GM12878 (cell line): ENCODE measurements around the gene PLPP1. TPM values are rescaled to one million over a fixed set of nuclear protein-coding genes. Genes with fewer than 3 reads are reported as not detected.
A peak's percentile ranks its signal among the peaks of the same experiment; 100 is the strongest.

Source experiments
- ATAC-seq: fragments of 200-7000 bp; cut with Tn5 transposase; 3 replicates; pipeline ENCODE4 v1.9.1; 2020; ENCODE audit warnings: mild to moderate bottlenecking, moderate library complexity
- BruUV-seq: library from RNA; stranded (reverse); fragments of 400-500 nt; replicated peaks from 2 replicates; lab custom pipeline; 2021; lab: Mats Ljungman, UMichigan
- CTCF ChIA-PET: fragments of 300-600 bp; sonication (Branson Sonifier 250); formaldehyde crosslinking; extraction: SDS; loops from one replicate; lab custom pipeline; 2021; ENCODE audit warnings: inconsistent platforms; lab: Yijun Ruan, JAX
- POLR2A ChIA-PET: fragments of 350-600 bp; formaldehyde crosslinking; extraction: SDS; loops from one replicate; lab custom pipeline; 2021; ENCODE audit warnings: inconsistent platforms; lab: Charles Lee
- RAD21 ChIA-PET: fragments of 300-600 bp; sonication (Branson Sonifier 250); formaldehyde crosslinking; loops from one replicate; lab custom pipeline; 2023; ENCODE audit warnings: antibody characterized with exemption; ENCODE audit not compliant: unreplicated experiment; lab: Charles Lee
- SMC1A ChIA-PET: fragments of 300-600 bp; sonication (Branson Sonifier 250); formaldehyde crosslinking; loops from one replicate; lab custom pipeline; 2023; ENCODE audit not compliant: unreplicated experiment, uncharacterized antibody; lab: Charles Lee
- DNase-seq: peaks from one replicate; pipeline ENCODE4 v3.0.0-alpha.2; 2011; ENCODE audit warnings: low read depth, low spot score
- FAIRE-seq: peaks from 3 replicates; lab custom pipeline; 2011; peaks lifted over from hg19 to GRCh38; lab: Jason Lieb, UNC
- H2AFZ ChIP-seq: 2 replicates; pipeline ENCODE4 v1.6.0; 2011; ENCODE audit warnings: low read depth, low read length, control low read depth; ENCODE audit not compliant: control insufficient read depth
- H3K27ac ChIP-seq: 2 replicates; pipeline ENCODE4 v1.5.1; 2011; ENCODE audit warnings: control low read depth; ENCODE audit not compliant: control insufficient read depth, insufficient read depth
- H3K27me3 ChIP-seq, 2 experiments: replicated peaks in 1 of 2; 2 replicates each; pipeline versions ENCODE4 v1.6.0 to v1.6.1; 2011; ENCODE audit warnings: low read length in 1 of 2; ENCODE audit not compliant: control insufficient read depth in 2 of 2, insufficient read depth in 2 of 2
- H3K36me3 ChIP-seq, 2 experiments: 2 replicates each; pipeline ENCODE4 v1.5.1; 2011; ENCODE audit warnings: low read length in 1 of 2; ENCODE audit not compliant: control insufficient read depth in 2 of 2, insufficient read depth in 2 of 2
- H3K4me1 ChIP-seq: 2 replicates; pipeline ENCODE4 v1.6.1; 2011; ENCODE audit warnings: mild to moderate bottlenecking, low read length, moderate library complexity, mixed read lengths; ENCODE audit not compliant: control insufficient read depth, insufficient read depth
- H3K4me2 ChIP-seq: 2 replicates; pipeline ENCODE4 v1.6.0; 2011; ENCODE audit warnings: control low read depth; ENCODE audit not compliant: control insufficient read depth, insufficient read depth
- H3K4me3 ChIP-seq: fragments of 200-600 bp; sonication (generic); 2 replicates; pipeline ENCODE4 v1.5.1; 2016
- H3K79me2 ChIP-seq: 2 replicates; pipeline ENCODE4 v1.6.0; 2011; ENCODE audit warnings: low read length; ENCODE audit not compliant: control insufficient read depth, insufficient read depth
- H3K9ac ChIP-seq: 2 replicates; pipeline ENCODE4 v1.8.0; 2011; ENCODE audit warnings: low read length, control low read depth, mixed read lengths; ENCODE audit not compliant: control insufficient read depth, insufficient read depth
- H3K9me3 ChIP-seq: replicated peaks from 3 replicates; pipeline ENCODE4 v1.5.1; 2011; ENCODE audit warnings: mild to moderate bottlenecking, low read length; ENCODE audit not compliant: control insufficient read depth, insufficient read depth
- H4K20me1 ChIP-seq: 2 replicates; pipeline ENCODE4 v1.6.0; 2011; ENCODE audit not compliant: control insufficient read depth, insufficient read depth
- BCLAF1 ChIP-seq: fragments of 450-650 bp; IDR thresholded peaks from 2 replicates; pipeline ENCODE4 v1.6.1; 2017; ENCODE audit warnings: antibody characterized with exemption, mild to moderate bottlenecking, moderate library complexity
- IKZF2 ChIP-seq, 2 experiments: fragments of 450-650 bp; IDR thresholded peaks; 2 replicates each; pipeline ENCODE4 v1.6.1; 2017; ENCODE audit warnings: mild to moderate bottlenecking in 2 of 2, moderate library complexity in 2 of 2
- JUNB ChIP-seq: IDR thresholded peaks from 2 replicates; pipeline ENCODE4 v1.6.1; 2016; ENCODE audit warnings: antibody characterized with exemption, mild to moderate bottlenecking
- RUNX3 ChIP-seq: IDR thresholded peaks from 2 replicates; pipeline ENCODE4 v1.6.1; 2012; ENCODE audit warnings: low read length, inconsistent platforms
- SPI1 ChIP-seq: IDR thresholded peaks from 2 replicates; pipeline ENCODE4 v1.6.1; 2011; ENCODE audit warnings: low read depth, mild to moderate bottlenecking, low read length, moderate library complexity, borderline replicate concordance; ENCODE audit not compliant: insufficient read depth
- WGBS: methylation state at CpG from one replicate; pipeline ENCODE4 v1.1.6; 2016; ENCODE audit warnings: low lambda C conversion rate; ENCODE audit not compliant: insufficient replicate concordance, insufficient coverage; ENCODE audit errors: missing lambda C conversion rate; 5-methylcytosine and 5-hydroxymethylcytosine counted together
- in situ Hi-C: fragments of 300-500 bp; cut with MboI; formaldehyde crosslinking; loops from 9 replicates; pipeline ENCODE4 v1.14.3; 2018; ENCODE audit warnings: mixed read lengths
- intact Hi-C: fragments of 100-400 bp; cut with micrococcal nuclease; formaldehyde crosslinking; loops from one replicate; pipeline ENCODE4 v1.14.2; 2022; ENCODE audit not compliant: unreplicated experiment
- polyA plus RNA-seq, 11 experiments: library from polyadenylated mRNA; depleted of rRNA in 4 of 11; unstranded in 6 of 11; stranded (reverse) in 5 of 11; fragments of >200 nt; fragmentation: Nextera tagmentation in 4 of 11; fragmentation: Illumina TruSeq in 1 of 11; extraction: Ambion mirVana in 4 of 11; extraction: Trizol in 1 of 11; gene quantifications; 1 replicate in 1 of 11; 2 replicates in 10 of 11; pipeline versions ENCODE4 v1.2.1 to v1.2.3, GENCODE V29; 2011 to 2016; ENCODE audit warnings: inconsistent platforms in 2 of 11, missing spikeins in 2 of 11, low read depth in 1 of 11
- total RNA-seq, 4 experiments: library from RNA; depleted of rRNA in 3 of 4; stranded (reverse); fragments of >200 nt in 3 of 4; fragmentation: Illumina TruSeq in 1 of 4; extraction: Trizol in 1 of 4; gene quantifications; 2 replicates each; pipeline versions ENCODE4 v1.2.1 to v1.2.3, GENCODE V29; 2013 to 2021

The PLPP1 gene
- total and polyA plus RNA-seq, 10 of the 15 experiments (the other 5 are each of a cell fraction or from before 2014, with no cell fraction given), result 3.0 to 11.3 (median 8.1) TPM

GRCh38 chr5:55410845-55411244, 123.9 kb downstream of the PLPP1 start:
- intact Hi-C loops (no loop called here), in situ Hi-C loops (no loop called here)
- Histone ChIP-seq H3K27ac (no peak overlapping the region), H3K9me3 (no peaks in the 10 kb centered on the region; the same call in 2 of the 3 replicates), H3K4me2 (no peak overlapping the region), H3K36me3 (peaks cover 4 to 14% of the 10 kb centered on the region in 2 experiments), H3K4me1 (no peaks in the 10 kb centered on the region; the same call in 1 of the 2 replicates), H2AFZ (no peak overlapping the region), H3K4me3 (no peak overlapping the region), H3K27me3 (no peaks in the 10 kb centered on the region), H4K20me1 (no peaks in the 10 kb centered on the region), H3K79me2 (no peaks in the 10 kb centered on the region), H3K9ac (no peak overlapping the region)
- no TSS peak for BruUV-seq
- SMC1A ChIA-PET, result interaction anchor here (0.7 kb wide), 1 partner anchor 10 kb away, joined by 3 read pairs; no protein-coding TSS in a partner anchor
- TF ChIP-seq JUNB (peak; percentile 25; the same call in 1 of the 2 replicates), RUNX3 (0 out of 2 replicates have a peak, but pooled peaks have one; percentile 32), BCLAF1 (no peak), IKZF2 (IDR thresholded peaks at IDR 0.05) (peak in 1 of 2 experiments; percentile 25; a peak in 1 of 4 replicates), SPI1 (peak; percentile 72)
- 3% methylated on average over 3 of the region's 3 CpGs for WGBS
- CTCF ChIA-PET, result no interaction called here
- RAD21 ChIA-PET, result interaction anchor here (1.2 kb wide), 1 partner anchor 281 kb away, joined by 3 read pairs; no protein-coding TSS in a partner anchor
- POLR2A ChIA-PET, result no interaction called here
- ATAC-seq (peak; percentile 77), FAIRE-seq (no peak), DNase-seq (peak; percentile 20)
